HG03108 (cell line): Measurements from ENCODE around the gene SMOC1.
"Not testable (repeated sequence)": the region's sequence is repeated elsewhere in the genome, so short reads cannot be mapped to it uniquely, and the experiment has no call there.

Experiments used
- ATAC-seq: cut with Tn5 transposase; IDR thresholded peaks from one replicate; pipeline ENCODE4 v1.9.1; 2021; ENCODE audit warnings: moderate library complexity; ENCODE audit not compliant: unreplicated experiment

The SMOC1 gene

DNA sequence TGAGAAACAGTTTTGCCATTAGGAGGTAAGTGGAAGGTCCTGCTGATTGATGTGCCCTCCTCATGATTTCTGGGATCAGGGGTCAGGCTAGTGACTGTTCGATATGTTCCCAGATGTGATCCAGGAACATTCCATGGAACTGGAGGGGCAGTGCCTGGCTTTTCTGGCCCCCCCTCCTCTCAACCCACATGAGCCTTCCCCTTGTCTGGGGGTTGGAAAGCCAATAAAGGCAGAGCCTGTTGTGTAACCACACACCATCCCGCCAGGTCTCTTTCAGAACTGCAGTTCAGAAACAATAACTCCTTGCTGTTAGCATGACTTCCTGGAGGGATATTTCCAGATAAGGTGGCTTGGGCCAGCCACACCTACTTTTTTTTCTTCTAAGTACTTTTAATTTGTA lies 17.8 kb downstream of the SMOC1 start:
- ATAC-seq, result no peak

DNA sequence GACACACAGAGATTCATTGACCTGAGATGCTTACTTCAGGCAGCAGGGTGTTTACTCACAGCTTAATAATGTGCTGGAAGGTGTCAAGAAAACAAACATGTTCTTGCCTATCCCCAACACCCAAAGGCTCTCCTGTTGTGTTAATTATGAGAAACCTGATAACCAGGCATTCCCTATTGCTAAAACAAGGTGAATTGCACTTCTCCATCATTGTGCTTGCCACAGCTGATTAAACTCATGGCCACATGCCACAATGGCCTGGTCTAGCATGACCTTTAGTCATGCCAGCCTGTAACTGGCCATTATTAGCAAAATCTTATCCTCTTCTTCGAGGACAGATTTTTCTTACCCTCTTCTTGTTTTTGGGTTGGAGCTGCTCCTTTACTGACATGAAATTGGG lies 21.4 kb downstream of the SMOC1 start:
- ATAC-seq, result no peak

DNA sequence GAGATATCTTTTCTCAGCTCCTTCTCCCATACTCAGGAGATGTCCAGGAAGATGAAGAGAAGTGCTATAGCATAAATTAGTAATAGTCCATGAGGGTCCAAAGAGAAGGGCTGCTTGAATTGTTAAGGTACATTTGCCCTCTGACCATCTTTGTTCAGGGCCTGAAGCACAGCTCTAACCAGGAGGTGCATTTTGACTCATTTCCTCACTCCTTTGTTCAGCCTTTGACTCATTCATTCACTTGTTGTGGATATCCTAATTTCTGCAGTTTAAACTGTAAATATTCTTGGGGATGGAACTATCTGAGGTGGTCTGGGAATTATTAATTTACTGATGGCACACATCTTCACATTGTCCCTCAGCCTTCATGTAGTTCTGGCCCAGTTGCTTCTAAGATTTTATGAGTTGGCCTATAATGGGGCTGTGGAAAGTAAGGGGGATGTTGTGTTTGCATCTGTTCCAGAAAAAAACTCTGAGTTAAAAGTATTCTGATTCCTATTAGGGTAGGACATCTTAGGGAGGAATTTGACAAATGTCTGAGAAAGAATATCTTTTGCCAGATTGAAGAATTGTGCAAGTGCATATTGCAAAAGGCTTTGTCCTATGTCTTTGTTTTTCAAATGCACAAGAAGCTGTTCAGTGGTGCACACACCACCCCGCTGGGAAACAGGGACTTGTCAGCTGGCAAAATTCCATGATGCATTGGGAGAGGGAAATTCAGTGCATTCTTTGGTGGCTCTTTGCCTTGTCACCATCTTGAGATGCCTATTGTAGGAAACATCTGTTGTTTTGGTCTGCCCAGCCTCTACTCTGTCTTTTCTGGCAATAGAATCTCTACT lies 22.1 kb downstream of the SMOC1 start:
- no peak for ATAC-seq

DNA sequence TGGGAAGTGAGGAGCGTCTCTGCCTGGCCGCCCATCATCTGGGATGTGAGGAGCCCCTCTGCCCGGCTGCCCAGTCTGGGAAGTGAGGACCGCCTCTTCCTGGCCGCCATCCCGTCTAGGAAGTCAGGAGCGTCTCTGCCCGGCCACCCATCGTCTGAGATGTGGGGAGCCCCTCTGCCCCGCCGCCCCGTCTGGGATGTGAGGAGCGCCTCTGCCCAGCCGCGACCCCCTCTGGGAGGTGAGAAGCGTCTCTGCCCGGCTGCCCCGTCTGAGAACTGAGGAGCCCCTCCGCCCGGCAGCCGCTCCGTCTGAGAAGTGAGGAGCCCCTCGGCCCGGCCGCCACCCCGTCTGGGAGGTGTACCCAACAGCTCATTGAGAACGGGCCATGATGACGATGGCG lies 23.8 kb downstream of the SMOC1 start:
- not testable (repeated sequence) for ATAC-seq

DNA sequence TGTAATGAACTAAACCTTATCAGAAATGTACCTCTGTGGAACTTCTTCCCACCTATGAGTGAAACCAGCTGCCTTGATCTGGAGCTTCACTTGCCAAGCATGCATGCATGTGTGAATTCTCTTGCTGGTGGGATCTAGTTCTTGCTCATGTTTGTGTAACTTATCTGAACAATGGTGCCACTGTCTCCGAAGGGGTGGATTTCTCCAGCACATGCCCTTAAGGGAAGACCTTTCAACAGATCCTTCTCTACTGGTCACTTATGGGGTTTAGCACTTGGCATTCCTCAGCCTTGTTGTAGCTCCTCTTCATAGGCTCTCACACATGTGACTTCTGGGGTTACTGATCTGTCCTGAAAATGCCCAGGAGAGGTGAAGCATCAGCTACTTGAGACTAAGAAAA lies 25.0 kb downstream of the SMOC1 start:
- ATAC-seq, result no peak

DNA sequence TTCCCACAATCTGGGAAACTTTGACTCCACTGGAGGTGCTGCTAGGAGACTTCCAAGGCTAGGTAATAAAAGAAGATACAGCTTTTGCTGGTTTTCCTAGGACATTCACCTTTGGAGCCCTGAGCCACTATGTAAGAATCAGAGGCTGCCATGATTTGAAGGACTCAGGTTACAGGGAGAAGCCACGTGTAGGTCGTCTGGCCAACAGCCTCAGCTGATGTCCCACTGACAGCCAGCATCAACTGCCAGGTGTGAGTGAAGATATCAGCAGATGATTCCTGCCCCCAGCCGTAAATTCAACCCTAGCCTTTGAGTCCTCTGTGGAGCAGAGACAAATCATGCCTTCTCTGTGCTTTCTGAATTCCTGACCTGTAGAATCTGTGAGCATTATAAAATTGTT lies 27.0 kb downstream of the SMOC1 start:
- ATAC-seq, result no peak

DNA sequence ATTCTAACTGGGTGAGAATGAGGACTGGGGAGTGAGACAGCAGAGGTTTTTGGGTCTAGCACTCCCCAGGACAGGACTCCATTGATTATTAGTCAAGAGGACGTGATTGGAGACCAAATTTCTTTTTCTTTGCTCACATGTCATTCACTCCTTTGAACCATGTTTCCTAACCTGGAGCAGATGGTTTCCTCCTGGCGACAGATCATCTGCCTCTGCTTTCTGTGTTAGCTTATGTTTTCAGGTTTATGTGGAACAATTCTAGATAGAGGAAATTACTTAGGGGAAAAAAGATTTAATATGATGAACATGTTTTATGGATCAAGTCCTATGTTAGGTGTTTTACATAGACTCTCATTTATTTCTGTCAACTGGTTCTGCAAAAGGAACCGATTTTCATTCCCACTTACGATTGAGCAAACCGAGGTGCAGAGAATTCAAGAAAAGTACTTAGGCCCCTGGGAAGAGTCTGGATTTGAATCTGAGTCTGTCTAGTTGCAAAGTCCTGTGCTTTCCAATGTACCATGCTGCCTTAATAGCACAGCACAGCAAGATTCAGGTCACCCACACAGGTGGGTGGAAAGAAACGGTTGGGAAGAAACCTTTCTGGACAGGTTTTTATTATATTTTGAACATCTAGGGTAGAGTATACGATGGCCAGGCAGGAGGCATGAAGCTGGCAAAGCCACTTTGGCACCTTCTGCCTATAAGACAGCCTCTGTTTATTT lies 30.8 kb downstream of the SMOC1 start:
- ATAC-seq, result no peak

DNA sequence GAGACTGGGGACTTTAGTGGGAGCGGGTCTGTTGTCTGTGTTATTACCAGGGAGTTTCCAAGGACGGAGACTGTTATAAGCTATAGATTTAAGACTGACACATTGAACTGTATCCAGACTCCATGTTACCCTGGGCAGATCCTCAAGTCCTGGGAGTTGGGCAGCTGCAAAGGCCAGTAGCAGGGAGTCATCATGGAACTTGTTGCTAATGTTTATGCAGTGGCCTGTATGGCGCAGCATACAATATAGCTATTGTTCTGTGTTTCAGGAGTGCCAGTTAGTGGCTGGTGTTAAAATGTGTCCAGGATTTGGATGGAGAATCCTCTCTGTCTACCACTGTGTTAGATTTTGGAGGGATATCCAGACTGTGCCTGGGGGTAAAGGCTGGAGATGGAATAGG lies 31.7 kb downstream of the SMOC1 start:
- no peak for ATAC-seq

DNA sequence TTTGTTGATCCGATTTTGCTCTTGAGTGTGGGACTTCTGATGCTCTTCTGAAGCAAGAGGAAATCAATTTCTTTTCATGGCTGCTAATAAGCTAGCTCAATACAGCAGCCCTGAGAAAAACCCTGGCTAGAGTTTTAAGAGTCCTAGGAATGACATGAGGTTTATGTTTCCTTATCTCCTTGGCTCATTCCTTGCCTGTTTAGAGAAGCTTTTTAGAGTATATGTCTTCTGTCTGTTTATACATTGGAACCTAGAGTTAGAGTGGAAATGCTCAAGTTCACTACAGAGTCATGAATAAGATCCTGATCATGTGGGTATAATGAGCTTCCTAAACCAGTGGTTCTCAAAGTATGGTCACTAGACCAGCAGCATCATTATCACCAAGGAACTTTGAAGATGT lies 34.5 kb downstream of the SMOC1 start:
- ATAC-seq, result no peak

DNA sequence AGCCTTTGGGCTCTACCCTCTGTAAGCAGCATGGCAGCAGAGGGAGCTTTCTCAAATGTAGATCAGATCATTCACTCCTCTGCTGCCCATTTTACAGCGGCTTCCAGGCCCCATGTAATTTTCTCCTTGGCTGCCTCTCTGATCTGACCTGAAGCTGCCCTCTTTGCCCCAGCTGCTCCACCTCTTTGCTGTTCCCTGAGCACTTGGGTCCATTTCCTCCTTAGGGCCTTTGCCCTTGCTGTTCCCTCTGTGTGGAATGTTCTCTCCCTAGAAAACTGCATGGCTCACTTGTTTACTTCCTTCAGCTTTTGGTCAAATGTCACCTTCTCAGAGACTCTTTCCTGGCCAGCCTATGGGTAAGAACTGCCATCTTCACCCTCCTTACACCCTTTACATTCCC lies 37.2 kb downstream of the SMOC1 start:
- no peak for ATAC-seq

DNA sequence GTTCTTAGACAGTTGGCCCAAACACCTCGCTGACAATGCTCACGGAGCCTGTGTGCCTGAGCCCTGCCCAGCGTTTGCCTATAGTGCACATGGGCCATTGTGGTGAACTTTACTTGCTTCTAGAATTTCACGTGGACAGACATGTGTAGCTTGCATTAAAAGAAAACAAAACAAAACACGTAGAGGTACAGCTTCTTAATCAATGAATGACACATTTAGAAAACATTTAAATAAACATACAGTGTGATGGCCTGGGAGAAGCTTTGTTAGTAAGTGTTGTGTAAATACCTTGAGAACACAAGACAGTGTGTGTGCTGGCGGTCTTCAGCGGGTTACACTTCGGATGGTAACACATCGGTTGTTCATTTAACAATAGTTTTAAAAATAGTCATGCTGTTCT lies 38.1 kb downstream of the SMOC1 start:
- ATAC-seq, result no peak

DNA sequence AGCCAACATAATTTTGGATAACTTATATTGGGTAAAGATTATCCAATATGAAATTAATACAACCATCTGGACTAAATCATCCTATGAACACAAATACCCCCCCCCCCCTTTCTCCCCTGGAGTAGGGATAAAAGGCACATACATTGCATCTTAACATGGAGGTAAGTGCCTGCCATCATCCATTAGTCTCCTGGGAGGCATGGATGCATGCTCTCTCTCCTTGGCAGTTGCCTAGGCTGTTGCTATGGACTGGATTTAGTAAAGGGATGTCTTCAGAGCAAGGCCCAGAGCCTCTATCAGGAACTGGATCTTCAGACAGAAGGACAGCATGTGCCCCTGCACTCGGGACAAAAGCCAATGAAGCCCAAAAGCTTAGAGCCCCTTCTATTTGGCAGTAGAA lies 40.6 kb downstream of the SMOC1 start:
- ATAC-seq, result no peak

DNA sequence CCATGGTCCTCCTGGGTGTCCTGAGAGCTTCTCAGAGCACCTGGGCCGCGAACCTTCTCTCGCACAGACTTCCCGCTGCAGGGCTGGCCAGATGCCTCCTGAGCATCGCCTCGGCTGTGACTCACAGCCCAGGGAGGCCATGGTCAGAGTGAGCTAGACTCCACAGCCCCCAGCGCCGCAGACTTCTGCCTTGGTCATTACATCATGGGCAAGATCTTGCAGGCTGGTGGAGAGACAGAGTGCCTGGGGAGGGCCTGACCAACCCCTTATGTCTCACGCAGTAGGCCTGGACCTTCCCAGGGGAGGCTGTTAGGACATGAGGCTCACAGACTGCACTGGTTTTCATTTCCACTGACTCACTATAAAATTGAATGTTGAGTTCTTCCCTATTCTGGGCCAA lies 41.8 kb downstream of the SMOC1 start:
- no peak for ATAC-seq

DNA sequence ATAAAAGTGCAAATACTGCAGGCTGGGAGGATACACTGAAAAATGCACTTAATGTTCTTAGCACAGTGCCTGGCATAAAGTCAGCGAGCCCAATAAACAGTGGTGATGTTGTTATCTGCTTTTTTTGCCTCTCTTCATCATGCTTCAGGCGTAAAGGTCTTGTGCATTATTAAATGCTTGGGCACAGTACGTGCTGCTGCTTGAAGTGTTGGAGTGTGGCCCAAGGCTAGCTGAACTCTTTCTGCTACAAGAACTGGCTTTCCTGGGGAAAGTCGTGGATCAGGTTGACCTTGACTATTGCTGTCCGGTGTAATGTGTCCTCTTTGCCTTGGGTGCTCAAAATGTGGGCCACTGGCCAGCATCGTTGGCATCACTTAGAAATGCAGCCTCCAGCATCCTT lies 43.0 kb downstream of the SMOC1 start:
- ATAC-seq, result no peak

DNA sequence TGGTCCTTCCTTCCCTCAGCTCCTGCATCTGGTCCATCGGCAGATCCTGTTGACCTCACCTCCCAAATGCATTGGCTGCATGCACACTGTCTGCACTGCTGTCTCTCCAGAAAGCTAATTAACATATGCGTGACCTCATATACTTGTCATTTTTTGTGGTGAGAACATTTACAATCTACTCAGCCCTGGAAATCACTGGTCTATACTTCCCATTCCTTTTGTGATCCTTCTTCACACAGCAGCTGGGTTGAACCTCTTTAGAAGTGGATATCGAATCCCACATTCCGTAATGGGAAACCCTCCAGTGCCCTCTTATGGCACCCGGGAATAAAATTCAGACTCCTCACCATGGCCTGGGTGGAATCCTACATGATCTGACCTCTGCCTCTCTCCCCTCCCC lies 45.0 kb downstream of the SMOC1 start:
- no peak for ATAC-seq

DNA sequence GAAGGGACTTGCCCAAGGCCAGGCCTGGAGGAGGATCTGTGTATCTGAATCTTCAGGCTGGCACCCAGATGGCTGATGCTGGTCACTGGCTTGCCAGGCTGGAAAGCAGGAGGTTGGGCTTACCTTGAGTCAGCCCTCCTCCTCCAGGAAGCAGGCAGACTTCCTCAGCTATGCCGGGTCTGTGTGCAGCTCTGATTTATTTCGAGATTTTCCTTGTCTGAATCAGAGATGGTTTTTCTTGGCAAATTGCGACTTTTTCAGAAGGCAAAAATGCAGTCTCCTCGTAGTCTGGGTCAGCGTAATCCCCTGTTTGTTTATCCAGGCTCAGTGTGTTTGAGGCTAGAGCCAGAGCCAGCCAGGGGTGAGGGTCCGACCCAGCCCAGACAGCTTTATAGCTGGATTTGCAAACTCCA lies 48.9 kb downstream of the SMOC1 start:
- ATAC-seq, result no peak

DNA sequence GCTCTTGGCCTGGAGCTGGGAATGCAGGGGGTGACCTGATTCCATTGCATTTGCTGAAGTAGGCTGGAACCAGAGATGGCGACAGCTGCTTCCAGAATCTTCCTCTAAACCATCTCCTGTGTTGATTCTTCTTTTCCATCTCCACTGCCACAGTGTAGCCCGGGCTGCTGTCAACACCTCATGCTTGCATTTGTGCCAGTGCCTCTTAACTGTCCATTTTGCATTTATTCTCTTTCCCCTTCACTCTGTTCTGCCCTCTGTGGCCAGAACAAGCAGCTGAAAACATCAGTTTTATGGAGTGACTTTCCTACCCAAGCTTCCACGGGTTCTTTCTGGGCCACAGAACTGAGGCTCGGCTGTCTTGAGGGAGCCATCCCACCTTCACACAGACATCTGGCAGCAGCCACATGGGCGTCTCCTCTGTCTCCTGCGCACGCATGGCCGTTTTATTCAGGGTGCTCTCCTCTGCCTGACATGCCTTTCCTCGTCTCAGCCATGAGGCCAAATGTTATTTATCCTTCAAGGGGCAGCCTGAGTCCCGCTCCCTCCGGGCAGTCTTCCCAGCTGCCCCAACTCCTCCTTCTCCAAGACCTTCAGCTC lies 51.7 kb downstream of the SMOC1 start:
- no peak for ATAC-seq

DNA sequence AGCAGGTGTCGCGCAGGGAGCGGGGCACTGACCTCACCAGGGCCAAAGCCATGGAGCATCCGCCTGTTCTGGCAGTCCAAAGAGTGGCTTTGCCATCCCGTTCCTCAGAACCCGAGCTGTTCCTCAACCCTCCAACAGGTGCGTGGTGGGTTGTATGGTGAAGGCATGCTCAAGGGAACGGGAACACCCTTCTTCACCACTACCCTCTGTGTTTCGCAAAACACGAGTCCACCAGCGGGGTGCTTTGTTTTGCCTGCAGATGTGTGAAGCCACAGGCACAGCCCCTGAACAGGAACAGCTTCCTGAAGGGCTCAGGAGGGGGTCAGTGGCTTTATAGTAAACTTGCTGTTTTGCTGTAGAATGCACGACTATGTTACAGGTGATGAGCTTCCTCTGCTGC lies 52.7 kb downstream of the SMOC1 start:
- ATAC-seq, result no peak

DNA sequence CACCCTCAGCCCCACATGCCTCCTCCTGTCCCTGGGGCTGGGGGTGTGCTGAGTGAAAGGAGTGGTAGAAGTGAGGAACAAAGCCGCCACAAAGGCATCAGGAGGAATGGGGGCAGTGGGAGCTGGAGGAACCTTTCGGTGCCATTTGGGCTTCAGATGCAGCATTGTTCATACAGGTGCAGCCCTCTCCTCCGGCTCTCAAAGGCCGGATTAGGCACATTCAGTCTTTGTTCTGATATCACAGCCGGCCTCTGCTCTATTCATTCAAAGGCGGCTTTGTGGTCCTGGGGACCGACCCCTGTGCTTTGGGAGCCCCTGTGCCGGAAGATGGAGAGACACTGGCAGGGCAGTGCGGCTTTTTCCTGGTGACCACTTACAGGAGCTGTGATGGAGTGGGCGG lies 53.2 kb downstream of the SMOC1 start:
- no peak for ATAC-seq

DNA sequence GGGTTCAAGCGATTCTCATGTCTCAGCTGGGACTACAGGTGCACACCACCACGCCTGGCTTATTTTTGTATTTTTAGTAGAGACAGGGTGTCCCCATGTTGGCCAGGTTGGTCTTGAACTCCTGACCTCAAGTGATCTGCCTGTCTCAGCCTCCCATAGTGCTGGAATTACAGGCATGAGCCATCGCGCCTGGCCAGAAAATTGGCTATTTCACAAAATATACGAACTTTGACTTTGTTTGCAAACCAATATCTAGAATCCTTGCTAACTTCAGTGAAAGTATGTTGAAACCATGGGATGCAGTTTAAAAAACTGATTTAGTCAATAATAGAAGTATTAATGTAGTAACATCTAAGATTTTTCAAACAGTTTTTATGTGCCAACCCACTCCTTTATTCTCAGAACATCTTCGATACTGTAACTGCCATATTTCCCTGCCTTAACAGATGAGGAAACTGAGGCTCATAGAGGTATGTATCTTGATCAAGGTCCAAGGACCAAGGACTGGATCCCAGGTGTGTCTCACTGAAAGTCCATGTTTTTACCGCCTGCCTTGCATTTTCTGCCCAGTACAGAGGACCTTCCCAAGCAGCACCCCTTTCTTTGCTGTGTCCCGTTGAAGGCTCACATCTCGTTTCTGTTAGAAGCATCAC lies 54.5 kb downstream of the SMOC1 start:
- ATAC-seq, result no peak

DNA sequence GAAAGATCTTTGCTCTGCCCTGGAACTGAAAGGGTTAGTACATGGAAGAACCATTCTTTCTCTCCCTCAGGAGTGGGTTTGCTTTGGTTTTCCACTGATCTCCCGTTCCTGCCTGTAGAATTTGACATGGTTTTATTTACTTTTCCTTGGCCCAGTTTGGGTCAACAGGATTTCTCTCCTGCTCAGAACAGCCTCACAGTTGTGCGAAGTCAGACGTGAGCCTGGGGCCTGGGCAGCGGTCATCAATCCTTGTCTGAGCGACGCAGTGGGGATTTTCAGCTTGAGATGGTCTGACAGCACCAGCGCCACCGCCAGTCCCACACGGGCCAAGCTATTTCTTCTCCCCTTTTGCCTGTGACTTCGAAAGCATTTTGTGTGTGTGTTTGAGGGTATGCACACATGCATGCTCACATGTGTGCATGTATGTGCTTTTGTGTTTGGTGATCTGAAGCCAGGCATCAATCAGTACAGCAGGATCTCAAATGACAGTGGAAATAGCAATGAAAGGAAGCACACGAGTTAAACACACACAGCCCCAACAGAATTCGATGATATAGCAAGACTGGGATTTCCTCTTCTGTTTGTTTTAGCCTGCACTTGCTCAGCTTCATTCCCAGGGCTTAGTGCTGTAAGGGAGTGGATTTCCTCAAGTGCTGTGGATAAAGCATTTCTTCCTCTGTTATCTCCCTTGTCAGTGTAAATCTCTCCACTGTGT lies 58.3 kb downstream of the SMOC1 start:
- ATAC-seq, result no peak
